ENCODE results near the gene CEP112.

CEP112 gene

DNA sequence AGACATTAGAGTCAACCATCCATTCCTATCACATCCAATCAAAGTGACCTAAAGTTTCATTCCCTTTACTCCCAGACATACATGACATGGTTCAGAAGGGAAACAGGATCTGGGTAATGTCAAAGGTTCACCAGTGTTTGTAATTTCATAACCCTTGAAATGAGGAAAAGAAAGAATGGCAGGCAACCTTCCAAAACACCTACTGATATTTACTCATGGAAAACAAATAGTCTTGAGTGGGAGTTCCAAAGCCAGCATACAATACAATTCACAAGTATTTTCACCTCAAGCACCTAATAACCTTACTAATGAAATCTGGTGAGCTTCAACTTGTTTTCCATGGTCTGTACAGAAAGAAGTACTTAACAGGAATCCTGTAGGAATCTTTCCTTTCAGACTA lies 557.9 kb downstream of the CEP112 start:
- CTCF ChIA-PET: interaction anchor here (0.7 kb wide), 1 partner anchor 156 kb away, joined by 3 read pairs; no protein-coding TSS in a partner anchor
- DNase-seq (ENCODE audit: low spot score): no peak
- POLR2A ChIA-PET (ENCODE audit: low non-redundant PET): no interaction called here
- no peak overlapping the region for H3K27ac ChIP-seq
- no peak for TF ChIP-seq CTCF (conservative IDR thresholded peaks at IDR 0.05; ENCODE audit: low read depth)

- H3K27ac ChIP-seq: no peak overlapping the region
- DNase-seq (ENCODE audit: low spot score): no peak
- CTCF ChIA-PET: interaction anchor here (0.5 to 0.7 kb wide), 3 partner anchors 35 to 232 kb away, joined by 3 read pairs; no protein-coding TSS in a partner anchor
- POLR2A ChIA-PET (ENCODE audit: low non-redundant PET): no interaction called here
- no peak for TF ChIP-seq CTCF (conservative IDR thresholded peaks at IDR 0.05; ENCODE audit: low read depth)
These were observed 558.6 kb downstream of the CEP112 start for GRCh38 chr17:65633146-65633881.

GRCh38 chr17:65630502-65630901 lies 561.4 kb downstream of the CEP112 start:
- ChIA-PET CTCF (interaction anchor here (0.7 kb wide), 1 partner anchor 128 kb away, joined by 3 read pairs; no protein-coding TSS in a partner anchor), POLR2A (ENCODE audit: low non-redundant PET) (no interaction called here)
- no peak for TF ChIP-seq CTCF (conservative IDR thresholded peaks at IDR 0.05; ENCODE audit: low read depth)
- no peak overlapping the region for H3K27ac ChIP-seq
- no peak for DNase-seq (ENCODE audit: low spot score)

DNA sequence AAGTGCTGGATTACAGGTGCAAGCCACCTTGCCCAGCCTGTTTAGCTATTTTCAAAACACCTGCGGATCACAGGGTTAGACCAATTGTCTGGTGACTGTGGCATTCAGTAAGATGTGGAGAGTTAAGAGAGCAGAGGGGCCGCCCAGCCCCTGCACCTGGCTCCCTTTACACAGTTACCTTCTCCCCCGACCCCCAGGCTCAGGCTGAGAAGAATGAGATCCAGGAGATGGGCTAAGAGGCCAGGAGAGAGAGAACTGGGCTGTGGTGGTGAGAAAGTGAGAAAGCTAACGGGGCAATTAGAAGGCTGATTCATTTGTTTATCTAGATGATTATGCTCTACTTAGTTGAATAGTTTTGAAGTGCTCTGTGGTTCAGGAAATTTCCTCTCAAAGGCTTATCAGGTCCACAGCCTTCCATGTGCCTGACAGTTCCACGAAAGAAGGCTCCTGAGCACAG lies 562.7 kb downstream of the CEP112 start:
- no peak for TF ChIP-seq CTCF (conservative IDR thresholded peaks at IDR 0.05; ENCODE audit: low read depth)
- DNase-seq (ENCODE audit: low spot score): no peak
- ChIA-PET POLR2A (ENCODE audit: low non-redundant PET) (no interaction called here), CTCF (interaction anchor here (0.5 kb wide), 1 partner anchor 11 kb away, joined by 4 read pairs; no protein-coding TSS in a partner anchor)
- no peak overlapping the region for H3K27ac ChIP-seq

- POLR2A ChIA-PET (ENCODE audit: low non-redundant PET): no interaction called here
- TF ChIP-seq CTCF (conservative IDR thresholded peaks at IDR 0.05; ENCODE audit: low read depth): no peak
- CTCF ChIA-PET: no interaction called here
- DNase-seq (ENCODE audit: low spot score): no peak
- no peak overlapping the region for H3K27ac ChIP-seq
These were observed 563.3 kb downstream of the CEP112 start for GRCh38 chr17:65628644-65629036.

DNA sequence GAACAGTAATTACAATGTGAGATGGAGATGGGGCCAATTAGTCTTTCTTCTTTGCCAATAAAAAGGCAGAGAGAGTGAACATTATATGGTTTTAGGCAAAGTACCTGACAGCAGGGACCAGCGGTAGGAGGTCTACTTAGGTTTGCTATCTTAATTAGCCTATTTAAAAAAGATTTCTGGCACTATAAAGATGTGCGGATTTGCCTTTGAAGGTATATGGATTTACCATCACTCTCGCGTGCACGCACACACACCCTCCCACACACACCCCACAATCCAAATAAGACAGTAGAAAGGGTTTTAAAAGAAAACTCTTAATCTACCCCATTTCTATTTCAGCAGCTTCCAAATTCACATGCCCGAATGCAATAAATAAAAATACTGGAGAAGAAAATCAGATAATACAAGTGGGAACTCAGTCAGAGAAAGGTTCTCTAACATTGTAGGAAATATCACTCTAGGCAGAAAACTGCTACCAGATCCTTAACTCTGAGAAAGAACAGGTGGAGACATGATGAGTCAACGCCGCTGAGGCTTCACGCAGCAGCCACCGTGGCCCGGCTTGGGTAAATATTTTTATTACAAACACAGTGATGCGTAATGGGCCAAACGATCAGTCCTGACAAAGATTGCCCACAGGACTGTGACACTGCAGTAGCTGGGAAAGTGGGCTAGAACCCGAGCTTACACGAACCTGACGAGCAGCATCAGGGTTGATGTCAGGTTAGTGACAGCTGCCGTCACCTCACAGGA lies 563.9 kb downstream of the CEP112 start:
- H3K27ac ChIP-seq: no peak overlapping the region
- POLR2A ChIA-PET (ENCODE audit: low non-redundant PET): no interaction called here
- no peak for TF ChIP-seq CTCF (conservative IDR thresholded peaks at IDR 0.05; ENCODE audit: low read depth)
- CTCF ChIA-PET: interaction anchor here (0.6 kb wide), 1 partner anchor 505 kb away, joined by 3 read pairs; no protein-coding TSS in a partner anchor
- peak; percentile 25 for DNase-seq (ENCODE audit: low spot score)
